ENCODE results near the gene CARNS1.
"Not testable (repeated sequence)": the region's sequence is repeated elsewhere in the genome, so short reads cannot be mapped to it uniquely, and the experiment has no call there.

CARNS1 gene

DNA sequence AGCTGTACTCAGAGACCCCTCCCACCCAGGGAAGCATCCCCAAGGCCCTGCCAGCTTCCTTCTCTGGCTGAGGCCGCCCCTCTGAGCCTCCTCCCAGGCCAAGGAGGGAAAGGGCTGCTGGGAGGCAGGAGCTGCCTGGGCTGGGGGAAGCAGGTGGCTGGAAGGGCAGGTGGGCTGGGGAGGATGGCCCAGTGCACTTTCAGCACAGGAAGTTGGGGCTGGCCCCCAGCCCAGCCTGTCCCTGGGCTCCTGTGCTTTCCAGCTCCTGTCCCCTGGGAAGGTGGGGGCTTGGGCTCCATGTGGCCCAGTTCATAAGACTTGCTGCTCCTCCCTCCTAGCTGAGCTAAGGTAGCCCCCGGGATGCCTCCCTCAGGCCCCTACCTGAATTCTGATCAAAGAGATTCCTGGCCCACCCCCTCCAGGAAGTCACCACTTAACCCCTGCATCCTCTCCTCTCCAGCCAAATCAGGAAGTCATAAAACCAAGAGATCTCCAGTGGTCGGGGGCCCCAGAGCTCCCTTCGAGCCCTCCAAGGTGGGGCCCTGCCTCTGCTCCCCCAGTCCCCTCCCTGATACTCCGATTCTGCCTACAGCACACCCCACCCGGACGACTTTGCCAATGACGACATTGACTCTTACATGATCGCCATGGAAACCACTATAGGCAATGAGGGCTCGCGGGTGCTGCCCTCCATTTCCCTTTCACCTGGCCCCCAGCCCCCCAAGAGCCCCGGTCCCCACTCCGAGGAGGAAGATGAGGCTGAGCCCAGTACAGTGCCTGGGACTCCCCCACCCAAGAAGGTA, 18.7 kb upstream of the CARNS1 start:
- no peak for DNase-seq (ENCODE audit: low spot score)

DNA sequence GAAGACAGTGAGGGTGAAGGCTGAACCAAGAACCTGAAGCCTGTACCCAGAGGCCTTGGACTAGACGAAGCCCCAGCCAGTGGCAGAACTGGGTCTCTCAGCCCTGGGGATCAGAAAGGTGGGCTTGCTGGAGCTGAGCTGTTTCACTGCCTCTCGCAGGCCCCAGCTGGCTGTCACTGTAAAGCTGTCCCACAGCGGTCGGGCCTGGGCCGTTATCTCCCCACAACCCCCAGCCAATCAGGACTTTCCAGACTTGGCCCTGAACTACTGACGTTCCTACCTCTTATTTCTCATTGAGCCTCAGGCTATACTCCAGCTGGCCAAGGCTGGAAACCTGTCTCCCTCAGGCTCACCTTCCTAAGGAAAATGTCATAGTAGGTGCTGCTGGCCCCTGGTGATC, 17.9 kb upstream of the CARNS1 start:
- DNase-seq (ENCODE audit: low spot score) = no peak

DNA sequence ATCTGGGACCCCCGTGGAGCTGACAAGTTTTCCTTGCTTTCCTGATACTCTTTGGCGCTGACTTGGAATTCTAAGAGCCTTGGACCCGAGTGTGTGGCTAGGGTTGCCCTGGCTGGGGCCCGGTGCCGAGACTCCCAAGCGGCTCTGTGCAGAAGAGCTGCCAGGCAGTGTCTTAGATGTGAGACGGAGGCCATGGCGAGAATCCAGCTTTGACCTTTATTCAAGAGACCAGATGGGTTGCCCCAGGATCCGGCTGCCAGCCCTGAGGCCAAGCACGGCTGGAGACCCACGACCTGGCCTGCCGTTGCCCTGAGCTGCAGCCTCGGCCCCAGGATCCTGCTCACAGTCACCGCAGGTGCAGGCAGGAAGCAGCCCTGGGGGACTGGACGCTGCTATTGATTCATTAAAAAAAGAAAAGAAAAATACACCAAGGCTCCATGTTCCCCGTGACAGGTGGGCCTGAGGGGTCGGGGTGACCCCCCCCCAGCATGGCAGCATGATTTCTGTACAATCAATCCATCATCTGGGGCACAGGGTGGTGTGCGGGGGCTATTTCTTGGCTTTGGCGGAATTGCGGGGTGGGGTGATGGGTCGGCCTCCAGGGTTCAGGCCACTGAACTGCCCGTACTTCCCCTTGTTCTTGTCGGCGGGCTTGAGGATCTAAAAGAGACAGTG, 17.4 kb upstream of the CARNS1 start:
- DNase-seq (ENCODE audit: low spot score) = no peak

DNA sequence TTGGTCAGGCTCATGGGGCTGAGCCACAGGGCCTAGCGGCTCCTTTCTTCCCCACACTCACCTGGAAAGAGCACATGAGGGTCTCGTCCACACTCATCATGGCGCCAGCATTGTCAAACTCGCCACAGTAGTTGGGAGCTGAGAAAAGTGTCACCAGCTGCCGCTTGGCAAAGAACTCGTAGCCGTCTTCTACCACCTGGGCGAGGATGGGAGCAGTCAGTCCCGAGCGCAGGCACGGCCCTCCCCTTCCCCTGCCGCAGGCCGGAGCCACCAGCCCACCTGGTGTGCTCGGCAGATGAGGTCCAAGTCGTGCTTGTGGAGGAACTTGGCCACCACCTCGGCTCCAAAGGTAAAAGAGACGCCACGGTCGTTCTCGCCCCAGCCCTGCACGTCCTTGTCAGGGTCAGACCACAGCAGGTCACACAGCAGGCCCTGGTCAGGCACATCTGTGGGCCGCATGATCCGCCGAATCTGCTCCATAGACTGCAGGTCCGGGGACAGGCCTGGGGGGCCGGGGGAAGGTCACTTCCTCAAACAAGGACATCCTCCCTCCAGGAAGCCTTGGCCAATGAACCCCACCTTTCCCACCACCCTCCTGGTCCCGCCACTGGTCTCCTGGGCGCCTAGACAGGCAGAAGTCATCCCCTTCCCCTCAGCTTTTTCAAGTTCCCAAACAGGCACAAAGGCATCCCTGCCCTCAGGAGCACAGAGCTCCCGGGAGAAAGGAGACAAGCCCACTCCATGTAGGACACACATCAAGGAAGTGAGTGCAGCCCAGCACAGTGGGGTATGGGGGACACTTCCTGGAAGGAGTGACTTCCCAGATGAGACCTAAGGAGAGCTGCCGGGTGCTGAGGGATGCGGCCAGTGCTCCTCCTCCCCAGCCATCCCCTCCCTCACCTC, 16.6 kb upstream of the CARNS1 start:
- no peak for DNase-seq (ENCODE audit: low spot score)

DNA sequence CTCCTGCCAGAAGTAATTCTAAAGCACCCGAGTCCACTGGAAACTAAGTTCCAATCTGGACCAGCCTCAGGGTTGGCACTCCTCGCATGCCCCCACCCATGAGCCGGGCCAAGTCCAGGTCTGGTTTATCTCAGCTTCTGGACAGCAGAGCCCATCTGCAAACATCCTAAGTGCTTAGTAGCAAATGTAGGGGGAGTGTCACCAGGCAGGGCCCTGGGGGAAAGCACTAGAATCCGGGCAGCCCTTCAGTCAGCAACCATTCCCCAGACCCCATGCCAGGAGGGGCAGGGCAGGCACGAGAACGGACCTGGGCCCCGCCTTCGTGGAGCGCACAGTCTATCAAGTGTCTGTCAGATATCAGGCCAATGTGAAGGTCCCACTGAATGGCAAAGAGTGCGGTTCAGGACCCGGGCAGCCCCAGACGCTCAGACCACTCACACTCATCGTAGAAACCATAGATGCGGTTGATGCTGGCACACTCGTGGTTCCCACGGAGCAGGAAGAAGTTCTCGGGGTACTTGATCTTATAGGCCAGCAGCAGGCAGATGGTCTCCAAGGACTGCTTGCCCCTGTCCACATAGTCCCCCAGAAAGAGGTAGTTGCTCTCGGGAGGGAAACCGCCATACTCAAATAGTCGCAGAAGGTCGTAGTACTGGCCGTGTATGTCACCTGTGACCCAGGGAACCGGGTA, 15.1 kb upstream of the CARNS1 start:
- no peak for DNase-seq (ENCODE audit: low spot score)

DNA sequence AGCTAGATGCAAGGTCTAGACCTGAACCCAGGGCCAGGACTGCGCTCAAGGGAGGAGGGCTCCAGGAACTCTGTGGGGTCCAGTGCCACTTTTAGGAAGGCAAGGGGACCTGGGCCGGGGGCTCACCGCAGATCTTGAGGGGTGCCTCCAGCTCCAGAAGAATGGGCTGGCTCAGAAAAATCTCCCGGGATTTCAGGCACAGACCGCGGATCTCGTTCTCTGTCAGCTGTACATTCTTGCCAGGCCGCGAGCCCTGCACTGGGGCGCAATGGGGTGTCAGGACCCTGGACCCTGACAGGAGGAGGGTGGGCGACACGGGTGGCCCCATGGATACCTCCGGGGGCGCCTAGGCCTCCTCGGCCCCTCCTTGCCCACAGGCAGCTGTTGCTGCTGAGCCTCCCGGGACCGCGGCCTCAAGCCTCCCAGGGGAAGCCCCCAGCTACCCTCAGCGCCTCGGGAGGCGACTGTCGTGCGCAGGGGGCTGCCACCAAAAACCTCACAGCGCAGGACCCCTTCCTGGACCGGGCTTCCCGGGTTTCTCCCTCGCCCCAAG, 14.5 kb upstream of the CARNS1 start:
- DNase-seq (ENCODE audit: low spot score) = no peak

DNA sequence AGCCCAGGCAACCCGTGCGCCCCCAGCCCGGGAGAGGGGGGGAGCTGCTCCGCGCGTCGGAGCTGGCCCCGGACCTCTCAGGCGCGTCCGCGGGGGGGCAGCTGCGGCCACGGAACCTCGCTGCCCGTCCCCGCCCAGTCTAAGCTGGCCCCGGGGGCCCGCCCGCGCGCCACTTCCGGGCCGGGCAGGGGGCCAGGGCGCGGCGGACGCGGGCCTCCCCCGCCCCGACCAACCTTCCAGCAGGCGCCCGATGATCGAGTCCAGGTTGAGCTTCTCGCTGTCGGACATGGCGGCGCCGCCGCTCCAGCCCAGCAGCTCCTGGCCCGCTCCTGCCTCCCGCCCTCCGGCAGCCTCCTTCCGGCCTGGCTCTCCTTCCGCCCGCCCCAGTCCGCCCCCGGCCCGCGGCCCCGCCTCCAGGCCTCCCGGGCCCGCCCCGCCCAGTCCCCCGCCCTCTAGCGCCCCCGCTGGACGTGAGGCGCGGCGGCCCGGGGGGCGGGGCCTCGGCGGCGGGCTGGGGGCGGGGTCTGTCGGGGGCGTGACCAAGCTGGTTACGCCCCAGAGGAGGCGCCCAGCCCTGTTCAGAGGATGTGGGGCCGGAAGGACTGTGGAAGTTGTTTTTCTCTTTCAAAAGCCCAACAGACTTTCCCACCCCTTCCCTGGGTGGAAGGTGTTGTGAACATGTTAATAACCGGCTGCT, 13.8 kb upstream of the CARNS1 start, which contains the start of gene PPP1CA:
Gene PPP1CA (minus strand): TSS at position 364 of the 697 bp plus-strand sequence. CDS start 76 bp downstream, at position 288.
- DNase-seq (ENCODE audit: low spot score) = peak; percentile 99

DNA sequence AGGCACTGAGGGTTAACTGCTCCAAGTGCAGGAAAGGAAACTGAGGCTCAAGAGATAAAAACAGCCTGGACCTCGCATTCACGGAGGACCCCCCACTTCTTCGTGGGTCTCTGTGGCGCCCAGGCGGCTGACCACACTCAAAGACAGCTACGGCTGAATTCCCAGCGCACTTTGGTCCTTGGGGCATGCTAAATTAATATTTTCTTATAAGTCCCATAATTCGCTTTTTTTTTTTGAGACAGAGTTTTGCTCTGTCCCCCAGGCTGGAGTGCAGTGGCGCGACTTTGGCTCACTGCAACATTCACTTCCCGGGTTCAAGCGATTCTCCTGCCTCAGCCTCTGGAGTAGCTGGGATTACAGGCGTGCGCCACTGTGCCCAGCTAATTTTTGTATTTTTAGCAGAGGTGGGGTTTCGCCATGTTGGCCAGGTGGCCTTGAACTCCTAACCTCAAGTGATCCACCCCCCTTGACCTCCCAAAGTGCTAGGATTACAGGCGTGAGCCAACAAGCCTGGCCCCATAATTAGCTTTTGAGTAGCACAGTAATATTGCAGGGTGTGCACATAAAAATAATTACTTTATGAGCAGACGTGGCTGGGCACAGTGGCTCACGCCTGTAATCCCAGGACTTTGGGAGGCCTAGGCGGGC, 13.2 kb upstream of the CARNS1 start:
- not testable (repeated sequence) for DNase-seq (ENCODE audit: low spot score)

DNA sequence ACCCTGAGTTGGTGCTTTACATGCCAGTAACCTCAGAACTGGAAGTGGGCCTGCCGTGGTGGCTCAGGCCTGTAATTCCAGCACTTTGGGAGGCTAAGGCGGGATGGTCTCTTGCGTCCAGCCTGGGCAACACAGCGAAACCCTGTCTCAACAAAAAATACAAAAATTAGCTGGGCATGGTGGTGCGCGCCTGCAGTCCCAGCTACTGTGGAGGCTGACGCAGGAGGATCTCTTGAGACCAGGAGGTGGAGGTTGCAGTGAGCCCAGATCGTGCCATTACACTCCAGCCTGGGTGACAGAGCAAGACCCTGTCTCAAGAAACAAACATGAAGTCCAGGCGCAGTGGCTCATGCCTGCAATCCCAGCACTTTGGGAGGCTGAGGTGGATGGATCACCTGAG, 12.4 kb upstream of the CARNS1 start:
- DNase-seq (ENCODE audit: low spot score) = not testable (repeated sequence)

DNA sequence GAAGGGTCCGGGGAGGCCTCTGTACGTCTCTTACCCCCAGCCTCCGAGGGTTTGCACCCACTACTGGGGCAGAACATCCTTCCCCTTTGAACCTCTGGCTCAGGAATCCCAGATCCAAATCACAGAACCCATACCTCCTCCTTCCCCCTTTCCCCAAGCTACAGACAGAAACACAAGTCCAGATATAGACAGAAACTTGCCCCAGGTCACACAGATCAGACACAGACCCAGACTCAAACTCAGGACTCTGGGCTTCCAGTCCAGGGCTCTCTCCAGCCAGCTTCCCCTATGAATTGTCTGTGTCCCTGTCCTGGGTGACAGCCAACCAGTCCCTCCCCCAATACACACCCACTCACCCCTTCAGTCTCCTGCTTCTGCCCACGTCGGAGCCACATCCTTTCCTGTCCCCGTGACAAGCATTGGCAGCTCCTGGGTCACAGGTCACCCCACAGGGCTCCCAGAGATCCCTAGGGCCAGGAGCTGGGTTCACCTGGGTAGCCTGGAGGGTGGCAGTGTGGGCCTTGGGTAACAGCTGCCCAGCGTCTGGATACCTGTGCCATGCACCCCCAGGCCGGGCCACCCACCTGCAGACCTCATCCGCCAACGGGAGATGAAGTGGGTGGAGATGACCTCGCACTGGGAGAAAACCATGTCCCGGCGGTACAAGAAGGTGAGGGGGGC, 10.8 kb upstream of the CARNS1 start:
- DNase-seq (ENCODE audit: low spot score) = no peak

DNA sequence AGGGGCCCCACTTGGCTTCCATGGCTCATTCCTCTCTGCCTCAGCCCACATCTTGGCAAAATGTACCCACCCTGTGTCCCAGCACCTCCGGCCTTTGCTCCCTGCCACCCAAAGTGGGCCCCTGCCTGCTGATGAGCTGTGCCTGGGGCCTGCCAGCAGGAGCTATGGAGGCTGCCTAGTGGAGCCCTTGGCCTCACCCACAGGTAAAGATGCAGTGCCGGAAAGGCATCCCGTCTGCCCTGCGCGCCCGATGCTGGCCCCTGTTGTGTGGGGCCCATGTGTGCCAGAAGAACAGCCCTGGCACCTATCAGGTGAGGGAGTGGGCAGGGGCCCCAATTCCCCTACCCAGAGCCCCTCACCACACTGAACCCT, 10.3 kb upstream of the CARNS1 start:
- no peak for DNase-seq (ENCODE audit: low spot score)

DNA sequence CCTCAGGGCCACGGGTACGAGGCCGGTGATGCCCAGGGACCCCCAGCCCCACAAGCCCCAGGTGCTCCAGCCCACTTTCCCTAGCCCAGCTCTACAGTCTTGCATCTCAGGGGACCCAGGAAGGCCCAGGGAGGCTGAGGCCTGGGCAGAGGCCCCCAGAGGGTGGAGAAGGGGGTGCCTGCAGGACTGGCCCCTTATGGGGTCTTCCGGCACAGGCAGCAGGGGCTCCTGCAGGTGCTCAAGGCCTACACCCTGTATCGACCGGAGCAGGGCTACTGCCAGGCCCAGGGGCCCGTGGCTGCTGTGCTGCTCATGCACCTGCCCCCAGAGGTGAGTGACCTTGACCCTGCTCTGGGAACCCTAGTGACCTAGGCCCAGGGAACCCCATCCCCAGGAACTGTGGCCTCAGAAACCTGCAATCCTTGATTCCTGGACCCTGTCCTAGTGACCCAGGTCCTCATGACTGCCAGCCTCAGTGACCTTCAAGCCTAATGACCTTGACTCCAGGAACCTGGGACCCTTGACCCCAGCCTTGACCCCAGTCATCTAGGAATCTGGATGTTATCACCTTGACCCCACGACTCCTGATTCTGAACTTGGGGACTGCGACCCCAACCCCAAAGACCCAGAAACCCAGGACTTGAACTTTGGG, 9.7 kb upstream of the CARNS1 start:
- no peak for DNase-seq (ENCODE audit: low spot score)

DNA sequence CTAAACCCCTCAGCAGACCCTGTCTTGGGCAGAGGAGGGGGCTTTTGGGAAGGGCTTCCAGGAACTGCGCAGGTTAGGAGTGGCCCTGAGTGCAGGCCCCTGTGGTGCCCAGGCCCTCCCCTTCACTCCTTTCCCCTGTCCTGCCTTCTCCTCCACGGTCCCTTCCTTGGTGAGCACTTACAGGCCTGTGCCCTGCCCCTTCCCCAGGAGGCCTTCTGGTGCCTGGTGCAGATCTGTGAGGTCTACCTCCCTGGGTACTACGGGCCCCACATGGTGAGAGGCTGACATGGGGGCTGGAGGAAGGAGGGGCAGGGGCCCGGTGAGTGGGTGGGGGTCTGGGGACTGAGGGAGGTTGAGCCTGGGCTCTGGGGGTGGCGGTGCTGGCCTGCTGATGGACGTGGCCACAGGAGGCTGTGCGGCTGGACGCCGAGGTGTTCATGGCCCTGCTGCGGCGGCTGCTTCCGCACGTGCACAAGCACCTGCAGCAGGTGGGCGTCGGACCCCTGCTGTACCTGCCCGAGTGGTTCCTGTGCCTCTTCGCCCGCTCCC, 9.0 kb upstream of the CARNS1 start:
- no peak for DNase-seq (ENCODE audit: low spot score)

DNA sequence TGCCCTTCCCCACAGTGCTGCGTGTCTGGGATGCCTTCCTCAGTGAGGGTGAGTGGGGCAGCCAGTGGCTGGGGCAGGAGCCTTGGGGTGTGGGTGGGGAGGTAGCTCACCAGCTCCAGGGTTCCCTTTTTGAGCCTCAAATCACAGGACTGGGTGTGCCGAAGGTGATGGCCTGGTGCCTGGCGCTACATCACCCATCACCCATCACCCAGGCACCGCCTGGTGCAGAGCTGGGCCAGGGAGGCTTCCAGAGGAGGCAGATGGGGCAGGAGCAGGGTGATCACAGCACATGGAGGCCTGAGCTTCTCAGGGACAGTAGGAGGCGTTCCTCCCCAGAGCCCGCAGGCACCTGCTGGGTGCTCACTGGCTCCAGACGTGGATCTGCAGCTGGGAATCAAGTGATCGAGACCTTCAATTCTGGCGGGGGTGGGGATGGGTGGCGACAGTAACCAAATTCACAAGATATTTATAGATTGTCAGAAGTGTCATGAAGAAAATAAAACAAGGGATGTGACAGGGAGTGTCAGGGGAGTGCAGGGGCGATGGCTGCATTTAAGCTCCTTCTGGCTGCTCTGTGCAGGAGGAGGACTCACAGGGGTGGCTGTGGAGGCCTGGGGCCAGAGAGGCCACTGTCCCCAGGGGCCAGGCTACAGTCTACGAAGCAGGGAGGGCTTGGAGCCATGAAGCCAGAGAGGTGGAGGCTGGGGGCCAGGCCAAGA, 8.3 kb upstream of the CARNS1 start:
- no peak for DNase-seq (ENCODE audit: low spot score)

DNA sequence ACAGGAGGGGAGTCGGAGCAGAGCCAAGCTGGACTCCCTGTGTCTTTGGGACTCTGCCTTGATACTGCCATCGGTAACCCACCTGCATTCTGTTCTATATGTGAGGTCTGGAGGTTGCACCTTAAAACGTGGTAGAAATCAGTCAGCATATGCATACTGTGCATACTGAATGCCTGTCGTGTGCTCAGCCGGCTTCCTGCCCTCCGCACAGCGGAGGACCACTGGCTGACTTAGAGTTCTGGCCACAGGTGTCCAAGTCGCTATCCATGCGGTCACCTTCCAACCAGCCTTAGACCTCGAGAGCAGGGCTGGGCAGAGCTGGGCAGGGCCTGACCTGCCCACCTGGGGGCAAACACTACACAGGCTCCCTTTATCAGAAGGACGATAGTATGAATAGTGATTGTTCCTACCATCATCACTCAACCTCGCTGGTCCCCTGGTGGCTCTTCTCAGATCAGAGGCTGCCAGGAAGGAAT, 7.8 kb upstream of the CARNS1 start:
- no peak for DNase-seq (ENCODE audit: low spot score)

DNA sequence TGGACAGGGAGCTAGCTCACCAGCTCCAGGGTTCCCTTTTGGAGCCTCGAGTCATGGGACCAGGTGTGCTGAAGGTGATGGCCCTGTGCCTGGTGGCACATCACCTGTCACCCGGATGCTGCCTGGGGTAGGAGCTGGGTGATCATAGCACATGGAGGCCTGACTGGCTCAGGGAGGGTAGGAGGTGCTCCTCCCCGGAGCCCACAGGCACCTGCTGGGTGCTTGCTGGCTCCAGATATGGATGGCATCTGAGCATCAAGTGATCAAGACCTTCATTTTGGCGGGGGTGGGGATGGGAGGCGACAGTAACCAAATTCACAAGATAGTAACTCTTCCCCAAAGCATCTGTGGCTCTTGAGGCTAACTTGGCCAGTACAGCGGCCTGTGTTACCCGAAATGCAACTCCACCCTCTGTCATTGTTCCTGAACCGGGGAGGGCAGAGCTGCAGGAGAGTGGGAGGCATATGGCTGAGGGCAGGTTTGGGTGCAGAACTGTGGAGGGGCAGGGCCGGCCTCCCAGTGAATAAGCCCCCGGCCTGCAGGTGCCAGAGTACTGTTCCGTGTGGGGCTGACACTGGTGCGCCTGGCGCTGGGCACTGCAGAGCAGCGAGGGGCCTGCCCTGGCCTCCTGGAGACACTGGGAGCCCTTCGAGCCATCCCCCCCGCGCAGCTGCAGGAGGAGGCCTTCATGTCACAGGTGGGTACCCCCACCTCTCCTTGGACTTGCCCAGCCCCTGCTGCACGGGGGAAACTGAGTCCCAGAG, 6.9 kb upstream of the CARNS1 start:
- no peak for DNase-seq (ENCODE audit: low spot score)

DNA sequence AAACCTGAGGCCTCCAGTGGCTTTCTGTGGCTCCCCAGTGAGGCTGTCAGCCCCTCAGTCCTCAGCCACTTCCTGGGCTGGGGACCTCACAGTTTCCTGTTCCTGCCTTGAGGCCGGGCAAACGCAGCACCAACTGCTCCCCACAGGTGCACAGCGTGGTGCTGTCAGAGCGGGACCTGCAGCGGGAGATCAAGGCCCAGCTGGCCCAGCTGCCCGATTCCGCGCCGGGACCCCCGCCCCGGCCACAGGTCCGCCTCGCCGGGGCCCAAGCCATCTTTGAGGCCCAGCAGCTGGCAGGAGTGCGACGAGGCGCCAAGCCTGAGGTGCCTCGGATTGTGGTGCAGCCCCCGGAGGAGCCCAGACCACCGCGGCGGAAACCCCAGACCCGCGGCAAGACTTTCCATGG, 6.2 kb upstream of the CARNS1 start:
- no peak for DNase-seq (ENCODE audit: low spot score)
